Erythroblast (primary cell): Measurements from ENCODE around the gene KCNK4.

ENCODE experiments used
- GATA1 ChIP-seq: IDR thresholded peaks from 2 replicates; pipeline ENCODE4 v1.6.1; 2011; ENCODE audit warnings: low read depth, mild to moderate bottlenecking, control low read depth, low read length, moderate library complexity
- POLR2A ChIP-seq: IDR thresholded peaks from 2 replicates; pipeline ENCODE4 v1.6.1; 2011; ENCODE audit warnings: mild to moderate bottlenecking, low read length

DNA sequence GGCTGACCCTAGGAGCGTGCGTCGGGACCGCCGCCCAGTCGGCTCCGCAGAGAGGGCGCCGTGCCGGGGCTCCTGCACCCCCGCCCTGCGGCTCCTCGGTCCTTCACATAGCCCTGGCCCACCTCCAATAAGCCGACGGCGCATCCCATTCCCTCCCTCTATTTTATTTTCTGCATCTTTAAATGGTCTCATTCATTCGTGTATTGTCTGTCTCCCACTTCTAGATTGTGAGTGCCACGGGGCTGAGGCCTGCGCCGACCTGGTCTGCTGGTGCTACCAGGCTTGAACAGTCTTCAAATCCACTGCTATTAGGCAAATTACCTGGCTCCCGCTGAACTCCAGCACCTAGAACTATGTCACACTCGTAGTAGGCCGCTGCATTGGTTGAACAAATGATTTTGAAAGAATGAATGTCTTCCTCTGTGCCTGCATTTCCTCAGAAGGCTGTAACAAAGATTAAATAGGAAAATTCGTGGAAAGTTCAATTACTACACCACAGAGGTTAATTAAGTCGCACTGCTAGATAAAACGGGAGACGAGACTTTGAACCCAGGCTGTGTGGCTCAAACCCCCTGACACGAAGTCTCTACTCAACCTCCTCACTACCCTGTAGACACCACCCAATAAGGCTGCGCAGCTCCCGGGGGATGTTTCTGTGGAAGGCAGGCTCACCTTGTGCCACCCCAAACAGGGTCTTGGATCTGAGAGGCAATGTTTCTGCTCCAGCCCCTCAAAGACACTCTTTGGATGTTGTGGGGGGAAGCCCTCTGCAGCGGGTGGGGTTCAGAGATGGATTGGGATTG is 43.2 kb upstream of the KCNK4 start:
- TF ChIP-seq POLR2A = no peak
- TF ChIP-seq GATA1 = no peak
